ENCODE data around the gene KIF12. TPM values are rescaled to one million over a fixed set of nuclear protein-coding genes. Genes with fewer than 3 reads are reported as not detected.

Gene KIF12
- total RNA-seq, 1 experiment from 2014 or later: 6.3 TPM

DNA sequence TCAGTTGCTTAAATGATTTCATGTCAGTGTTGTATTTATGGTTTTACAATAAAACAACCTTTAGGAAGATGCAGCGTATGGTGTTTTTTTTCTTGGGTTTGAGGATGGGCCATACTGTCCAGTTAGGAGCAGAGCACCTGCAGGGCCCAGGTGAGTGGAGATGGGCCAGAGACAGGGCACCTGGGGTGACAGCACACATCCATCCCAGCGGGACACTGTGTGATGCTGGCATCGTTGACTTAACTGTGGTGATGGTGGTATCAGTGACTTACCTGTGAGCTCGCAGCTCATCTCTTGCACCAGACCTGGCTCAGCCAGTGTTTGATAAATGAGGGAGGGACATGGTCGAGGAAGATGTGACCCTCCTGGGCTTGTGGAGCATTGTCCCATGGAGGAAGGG, 42.6 kb downstream of the KIF12 start:
- H3K4me2 ChIP-seq (ENCODE audit: low read length): no peak overlapping the region
- no TSS peak for BruUV-seq (replicated peaks)
- intact Hi-C loops (cut with micrococcal nuclease): no loop called here
- H4K20me1 ChIP-seq (ENCODE audit: low read length): no peaks in the 10 kb centered on the region
- CTCF ChIA-PET: no interaction called here
- no peaks in the 10 kb centered on the region for H3K79me2 ChIP-seq (ENCODE audit: low read length)
- no peak for DNase-seq
- no peaks in the 10 kb centered on the region for H3K27me3 ChIP-seq (ENCODE audit: low read length)
- no peaks in the 10 kb centered on the region for H3K9me3 ChIP-seq (ENCODE audit: low read length)
- POLR2A ChIA-PET (ENCODE audit: unreplicated experiment): no interaction called here
- H3K9ac ChIP-seq (ENCODE audit: low read length): no peak overlapping the region
- TF ChIP-seq CTCF (conservative IDR thresholded peaks at IDR 0.05; ENCODE audit: low read depth, low read length) (no peak), EZH2phosphoT487 (IDR thresholded peaks at IDR 0.05; ENCODE audit: borderline replicate concordance, low read length) (no peak), EZH2 (IDR thresholded peaks at IDR 0.05; ENCODE audit: low read length, unreplicated experiment) (no peak)
- H3K36me3 ChIP-seq (ENCODE audit: low read depth, low read length): no peaks in the 10 kb centered on the region
- no peak overlapping the region for H2AFZ ChIP-seq (ENCODE audit: low read length)
- no peak overlapping the region for H3K4me3 ChIP-seq (ENCODE audit: low read length)
- no peak overlapping the region for H3K27ac ChIP-seq (ENCODE audit: low read length)
- H3K4me1 ChIP-seq (ENCODE audit: insufficient read depth, low read length): no peaks in the 10 kb centered on the region
- no peak for ATAC-seq
- no peaks in the 10 kb centered on the region for H3F3A ChIP-seq (ENCODE audit: low read length, unreplicated experiment)
- H3K9me2 ChIP-seq (replicated peaks; ENCODE audit: low read length): no peaks in the 10 kb centered on the region

- H3K36me3 ChIP-seq (ENCODE audit: low read depth, low read length): no peaks in the 10 kb centered on the region
- H3K4me3 ChIP-seq (ENCODE audit: low read length): no peak overlapping the region
- no peaks in the 10 kb centered on the region for H3K9me3 ChIP-seq (ENCODE audit: low read length)
- DNase-seq (no peak), ATAC-seq (no peak)
- no peak overlapping the region for H3K4me2 ChIP-seq (ENCODE audit: low read length)
- H3F3A ChIP-seq (ENCODE audit: low read length, unreplicated experiment): no peaks in the 10 kb centered on the region
- H4K20me1 ChIP-seq (ENCODE audit: low read length): no peaks in the 10 kb centered on the region
- H2AFZ ChIP-seq (ENCODE audit: low read length): no peak overlapping the region
- H3K9ac ChIP-seq (ENCODE audit: low read length): no peak overlapping the region
- TF ChIP-seq EZH2phosphoT487 (IDR thresholded peaks at IDR 0.05; ENCODE audit: borderline replicate concordance, low read length) (no peak), CTCF (conservative IDR thresholded peaks at IDR 0.05; ENCODE audit: low read depth, low read length) (no peak), EZH2 (IDR thresholded peaks at IDR 0.05; ENCODE audit: low read length, unreplicated experiment) (no peak)
- H3K4me1 ChIP-seq (ENCODE audit: insufficient read depth, low read length): no peaks in the 10 kb centered on the region
- H3K27ac ChIP-seq (ENCODE audit: low read length): no peak overlapping the region
- ChIA-PET POLR2A (ENCODE audit: unreplicated experiment) (no interaction called here), CTCF (no interaction called here)
- intact Hi-C loops (cut with micrococcal nuclease): no loop called here
- no peaks in the 10 kb centered on the region for H3K79me2 ChIP-seq (ENCODE audit: low read length)
- H3K27me3 ChIP-seq (ENCODE audit: low read length): no peaks in the 10 kb centered on the region
- no TSS peak for BruUV-seq (replicated peaks)
- no peaks in the 10 kb centered on the region for H3K9me2 ChIP-seq (replicated peaks; ENCODE audit: low read length)
These were observed 43.2 kb downstream of the KIF12 start for GRCh38 chr9:114055894-114056293.

GRCh38 chr9:114055061-114055460, 44.0 kb downstream of the KIF12 start:
- Histone ChIP-seq H3K4me2 (ENCODE audit: low read length) (no peak overlapping the region), H4K20me1 (ENCODE audit: low read length) (no peaks in the 10 kb centered on the region), H3K79me2 (ENCODE audit: low read length) (no peaks in the 10 kb centered on the region), H3K9ac (ENCODE audit: low read length) (no peak overlapping the region), H3K27me3 (ENCODE audit: low read length) (no peaks in the 10 kb centered on the region), H3K9me3 (ENCODE audit: low read length) (no peaks in the 10 kb centered on the region), H3K4me1 (ENCODE audit: insufficient read depth, low read length) (no peaks in the 10 kb centered on the region), H3F3A (ENCODE audit: low read length, unreplicated experiment) (no peaks in the 10 kb centered on the region), H3K27ac (ENCODE audit: low read length) (no peak overlapping the region), H3K36me3 (ENCODE audit: low read depth, low read length) (no peaks in the 10 kb centered on the region), H3K4me3 (ENCODE audit: low read length) (no peak overlapping the region), H2AFZ (ENCODE audit: low read length) (no peak overlapping the region), H3K9me2 (replicated peaks; ENCODE audit: low read length) (no peaks in the 10 kb centered on the region)
- ChIA-PET CTCF (no interaction called here), POLR2A (ENCODE audit: unreplicated experiment) (no interaction called here)
- ATAC-seq (no peak), DNase-seq (no peak)
- intact Hi-C loops (cut with micrococcal nuclease): no loop called here
- no TSS peak for BruUV-seq (replicated peaks)
- TF ChIP-seq CTCF (conservative IDR thresholded peaks at IDR 0.05; ENCODE audit: low read depth, low read length): no peak
- no peak for TF ChIP-seq EZH2 (IDR thresholded peaks at IDR 0.05; ENCODE audit: low read length, unreplicated experiment)
- no peak for TF ChIP-seq EZH2phosphoT487 (IDR thresholded peaks at IDR 0.05; ENCODE audit: borderline replicate concordance, low read length)

Measured in PC-3 (cell line).